ENCODE data around the gene SH3GL3.

SH3GL3 gene

GRCh38 chr15:83656192-83656591 is 209.1 kb downstream of the SH3GL3 start:
- Mint-ChIP-seq H3K27ac (no peak overlapping the region), H3K27me3 (ENCODE audit: low read depth) (peaks cover 75% of the 10 kb centered on the region), H3K9me3 (peaks cover 9% of the 10 kb centered on the region), H3K36me3 (ENCODE audit: low read depth) (peaks cover 3% of the 10 kb centered on the region), H3K4me1 (peaks cover 5% of the 10 kb centered on the region), H3K4me3 (peak overlapping the region in 1 of 3 experiments; percentile 2)
- no peak for TF ChIP-seq CTCF (IDR thresholded peaks at IDR 0.05; ENCODE audit: unreplicated experiment in 3 of 3)

- no peak for TF ChIP-seq CTCF (IDR thresholded peaks at IDR 0.05; ENCODE audit: unreplicated experiment in 3 of 3)
- peaks cover 68% of the 10 kb centered on the region for H3K27me3 Mint-ChIP-seq (ENCODE audit: low read depth)
- peaks cover 8% of the 10 kb centered on the region for H3K9me3 Mint-ChIP-seq
- no peak overlapping the region for H3K4me3 Mint-ChIP-seq
- H3K27ac Mint-ChIP-seq: no peak overlapping the region
- peaks cover 5% of the 10 kb centered on the region for H3K4me1 Mint-ChIP-seq
- H3K36me3 Mint-ChIP-seq (ENCODE audit: low read depth): peaks cover 3% of the 10 kb centered on the region
Measured at GRCh38 chr15:83656943-83657528, 209.9 kb downstream of the SH3GL3 start.

- Mint-ChIP-seq H3K27me3 (ENCODE audit: low read depth) (peaks cover 63% of the 10 kb centered on the region), H3K36me3 (ENCODE audit: low read depth) (peaks cover 2% of the 10 kb centered on the region), H3K9me3 (peaks cover 7% of the 10 kb centered on the region), H3K4me3 (no peak overlapping the region), H3K27ac (no peak overlapping the region), H3K4me1 (peaks cover 3% of the 10 kb centered on the region)
- no peak for TF ChIP-seq CTCF (IDR thresholded peaks at IDR 0.05; ENCODE audit: unreplicated experiment in 3 of 3)
Measured at GRCh38 chr15:83657549-83657948, 210.4 kb downstream of the SH3GL3 start.

- H3K36me3 Mint-ChIP-seq (ENCODE audit: low read depth): no peaks in the 10 kb centered on the region
- peaks cover 13% of the 10 kb centered on the region for H3K9me3 Mint-ChIP-seq
- no peak overlapping the region for H3K27ac Mint-ChIP-seq
- TF ChIP-seq CTCF (IDR thresholded peaks at IDR 0.05; ENCODE audit: unreplicated experiment in 3 of 3): no peak
- H3K4me3 Mint-ChIP-seq: no peak overlapping the region
- no peaks in the 10 kb centered on the region for H3K4me1 Mint-ChIP-seq
- H3K27me3 Mint-ChIP-seq (ENCODE audit: low read depth): peaks cover 55% of the 10 kb centered on the region
Measured at GRCh38 chr15:83658430-83659416, 211.6 kb downstream of the SH3GL3 start.

- Mint-ChIP-seq H3K4me1 (no peaks in the 10 kb centered on the region), H3K9me3 (peaks cover 13% of the 10 kb centered on the region)
Measured at GRCh38 chr15:83659417-83659812, 212.3 kb downstream of the SH3GL3 start.

More at GRCh38 chr15:83659417-83659812, 212.3 kb downstream of the SH3GL3 start:
- Mint-ChIP-seq H3K27me3 (ENCODE audit: low read depth) (peaks cover 55% of the 10 kb centered on the region), H3K4me3 (no peak overlapping the region), H3K27ac (no peak overlapping the region), H3K36me3 (ENCODE audit: low read depth) (no peaks in the 10 kb centered on the region)
- TF ChIP-seq CTCF (IDR thresholded peaks at IDR 0.05; ENCODE audit: unreplicated experiment in 3 of 3): no peak

Data from nephron (organoid).